ENCODE results near the gene LBP.

DNA sequence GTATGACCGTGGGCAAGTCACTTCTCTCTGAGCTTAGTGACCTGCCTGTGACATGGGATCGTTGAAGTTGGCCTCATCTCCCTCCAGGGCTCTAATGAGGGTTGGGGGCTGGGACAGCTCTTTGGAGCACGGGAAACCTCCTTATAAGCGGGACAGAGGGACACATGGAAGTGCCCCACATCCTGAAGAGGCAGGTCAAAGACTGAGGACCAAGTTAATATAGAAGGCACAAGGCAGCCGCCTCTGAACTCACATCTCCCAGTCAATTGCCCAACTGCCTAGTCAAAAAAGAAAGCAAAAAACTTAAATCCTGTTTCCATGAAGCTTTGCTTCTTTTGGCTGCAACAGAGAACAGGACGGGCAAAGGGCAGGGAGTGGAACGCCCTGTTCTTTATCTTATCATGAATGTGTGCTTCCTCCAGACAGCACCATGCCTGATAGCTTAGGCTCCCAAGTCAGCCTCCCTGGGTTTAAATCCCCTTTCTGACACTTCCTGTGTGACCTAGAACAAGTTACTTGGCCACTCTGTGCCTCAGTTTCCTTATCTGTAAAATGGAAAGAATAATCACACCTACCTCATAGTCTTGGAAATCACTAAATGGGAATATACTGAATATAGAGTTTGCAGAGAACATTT lies 27.1 kb downstream of the LBP start:
- TF ChIP-seq, protein P1, sequence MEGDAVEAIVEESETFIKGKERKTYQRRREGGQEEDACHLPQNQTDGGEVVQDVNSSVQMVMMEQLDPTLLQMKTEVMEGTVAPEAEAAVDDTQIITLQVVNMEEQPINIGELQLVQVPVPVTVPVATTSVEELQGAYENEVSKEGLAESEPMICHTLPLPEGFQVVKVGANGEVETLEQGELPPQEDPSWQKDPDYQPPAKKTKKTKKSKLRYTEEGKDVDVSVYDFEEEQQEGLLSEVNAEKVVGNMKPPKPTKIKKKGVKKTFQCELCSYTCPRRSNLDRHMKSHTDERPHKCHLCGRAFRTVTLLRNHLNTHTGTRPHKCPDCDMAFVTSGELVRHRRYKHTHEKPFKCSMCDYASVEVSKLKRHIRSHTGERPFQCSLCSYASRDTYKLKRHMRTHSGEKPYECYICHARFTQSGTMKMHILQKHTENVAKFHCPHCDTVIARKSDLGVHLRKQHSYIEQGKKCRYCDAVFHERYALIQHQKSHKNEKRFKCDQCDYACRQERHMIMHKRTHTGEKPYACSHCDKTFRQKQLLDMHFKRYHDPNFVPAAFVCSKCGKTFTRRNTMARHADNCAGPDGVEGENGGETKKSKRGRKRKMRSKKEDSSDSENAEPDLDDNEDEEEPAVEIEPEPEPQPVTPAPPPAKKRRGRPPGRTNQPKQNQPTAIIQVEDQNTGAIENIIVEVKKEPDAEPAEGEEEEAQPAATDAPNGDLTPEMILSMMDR (IDR thresholded peaks at IDR 0.05): no peak
- TF ChIP-seq POLR2A (IDR thresholded peaks at IDR 0.05) (no peak), POLR2AphosphoS5 (IDR thresholded peaks at IDR 0.05) (no peak), EP300 (IDR thresholded peaks at IDR 0.05; ENCODE audit: low read depth) (no peak)
